GM06990 (cell line): ENCODE measurements around the gene SUGCT.
"Not testable (repeated sequence)": the region's sequence is repeated elsewhere in the genome, so short reads cannot be mapped to it uniquely, and the experiment has no call there.

Experiments used
- DNase-seq: peaks from one replicate; pipeline ENCODE4 v3.0.0-alpha.2; 2011; ENCODE audit not compliant: insufficient read length; ENCODE audit errors: extremely low read depth
- H3K27me3 ChIP-seq: replicated peaks from 2 replicates; pipeline ENCODE4 v1.6.0; 2011; ENCODE audit warnings: low read length; ENCODE audit not compliant: control insufficient read depth, insufficient read depth
- H3K36me3 ChIP-seq: 2 replicates; pipeline ENCODE4 v1.5.1; 2011; ENCODE audit warnings: low read length; ENCODE audit not compliant: control insufficient read depth, insufficient read depth
- H3K4me3 ChIP-seq: replicated peaks from 2 replicates; pipeline ENCODE4 v1.5.1; 2011; ENCODE audit warnings: low read depth, mild to moderate bottlenecking, control low read depth, low read length
- TF ChIP-seq, protein P1 (sequence below): IDR thresholded peaks from 2 replicates; pipeline ENCODE4 v1.5.1; 2011; ENCODE audit warnings: low read length, control low read depth, mild to moderate bottlenecking, inconsistent platforms; ENCODE audit not compliant: insufficient read depth, poor library complexity, severe bottlenecking

The SUGCT gene

DNA sequence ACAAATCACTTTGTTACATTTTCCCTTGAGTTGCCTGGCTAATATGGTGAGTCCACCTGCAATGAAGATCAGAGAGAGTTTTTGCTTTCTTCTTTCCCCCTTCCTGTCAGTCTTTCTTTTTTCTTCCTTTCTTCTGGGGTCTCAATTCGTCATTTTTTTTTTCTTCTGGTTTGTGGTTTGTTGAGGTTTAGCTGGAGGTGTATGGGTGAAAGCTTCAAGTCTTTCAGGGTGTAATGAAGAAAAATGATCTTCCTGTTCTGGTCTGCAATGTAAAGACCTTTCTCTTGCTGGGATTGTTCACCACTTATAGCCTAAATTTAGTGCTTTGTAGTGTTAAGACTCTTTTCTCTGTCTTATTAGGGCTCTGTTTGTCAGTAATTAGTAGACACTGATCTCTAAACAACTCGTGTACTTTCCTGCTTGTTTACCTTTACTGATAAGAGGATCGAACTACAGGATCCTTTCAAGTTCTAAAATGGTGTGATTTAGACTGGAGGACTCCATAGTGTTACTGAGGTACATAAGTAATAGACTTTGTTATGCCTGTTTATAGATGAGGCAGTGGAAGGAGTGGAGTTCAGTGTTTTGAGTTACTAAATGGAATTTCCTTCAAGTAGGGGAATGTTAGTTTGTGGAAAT is 129.1 kb downstream of the SUGCT start:
- no peak overlapping the region for H3K4me3 ChIP-seq
- TF ChIP-seq, protein P1, sequence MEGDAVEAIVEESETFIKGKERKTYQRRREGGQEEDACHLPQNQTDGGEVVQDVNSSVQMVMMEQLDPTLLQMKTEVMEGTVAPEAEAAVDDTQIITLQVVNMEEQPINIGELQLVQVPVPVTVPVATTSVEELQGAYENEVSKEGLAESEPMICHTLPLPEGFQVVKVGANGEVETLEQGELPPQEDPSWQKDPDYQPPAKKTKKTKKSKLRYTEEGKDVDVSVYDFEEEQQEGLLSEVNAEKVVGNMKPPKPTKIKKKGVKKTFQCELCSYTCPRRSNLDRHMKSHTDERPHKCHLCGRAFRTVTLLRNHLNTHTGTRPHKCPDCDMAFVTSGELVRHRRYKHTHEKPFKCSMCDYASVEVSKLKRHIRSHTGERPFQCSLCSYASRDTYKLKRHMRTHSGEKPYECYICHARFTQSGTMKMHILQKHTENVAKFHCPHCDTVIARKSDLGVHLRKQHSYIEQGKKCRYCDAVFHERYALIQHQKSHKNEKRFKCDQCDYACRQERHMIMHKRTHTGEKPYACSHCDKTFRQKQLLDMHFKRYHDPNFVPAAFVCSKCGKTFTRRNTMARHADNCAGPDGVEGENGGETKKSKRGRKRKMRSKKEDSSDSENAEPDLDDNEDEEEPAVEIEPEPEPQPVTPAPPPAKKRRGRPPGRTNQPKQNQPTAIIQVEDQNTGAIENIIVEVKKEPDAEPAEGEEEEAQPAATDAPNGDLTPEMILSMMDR, result no peak
- DNase-seq, result no peak
- no peaks in the 10 kb centered on the region for H3K36me3 ChIP-seq
- H3K27me3 ChIP-seq, result no peaks in the 10 kb centered on the region

DNA sequence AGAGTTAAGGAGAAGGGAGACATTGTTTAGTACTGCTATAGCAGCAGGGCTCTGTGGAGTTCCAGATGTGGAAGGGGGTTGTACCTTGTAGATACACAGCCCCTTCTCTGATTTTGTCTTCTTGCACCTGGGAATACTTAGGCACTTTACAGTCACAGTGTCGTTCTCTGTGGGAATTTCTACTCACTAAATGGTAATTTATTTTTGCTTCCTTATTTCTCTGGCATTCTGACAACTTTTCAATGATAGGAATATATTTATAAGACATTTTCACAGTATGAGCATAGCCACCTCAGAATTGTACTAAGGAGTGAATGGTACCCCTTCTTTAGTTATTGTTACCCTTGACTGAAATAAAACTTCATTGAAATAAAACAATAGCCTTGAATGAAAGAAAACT is 132.8 kb downstream of the SUGCT start:
- TF ChIP-seq, protein P1, result no peak
- H3K27me3 ChIP-seq, result no peaks in the 10 kb centered on the region
- DNase-seq, result no peak
- H3K36me3 ChIP-seq, result no peaks in the 10 kb centered on the region
- H3K4me3 ChIP-seq, result no peak overlapping the region

GRCh38 chr7:40268810-40269209 is 134.0 kb downstream of the SUGCT start:
- H3K27me3 ChIP-seq, H3K4me3 ChIP-seq, DNase-seq, H3K36me3 ChIP-seq: not testable (repeated sequence)

DNA sequence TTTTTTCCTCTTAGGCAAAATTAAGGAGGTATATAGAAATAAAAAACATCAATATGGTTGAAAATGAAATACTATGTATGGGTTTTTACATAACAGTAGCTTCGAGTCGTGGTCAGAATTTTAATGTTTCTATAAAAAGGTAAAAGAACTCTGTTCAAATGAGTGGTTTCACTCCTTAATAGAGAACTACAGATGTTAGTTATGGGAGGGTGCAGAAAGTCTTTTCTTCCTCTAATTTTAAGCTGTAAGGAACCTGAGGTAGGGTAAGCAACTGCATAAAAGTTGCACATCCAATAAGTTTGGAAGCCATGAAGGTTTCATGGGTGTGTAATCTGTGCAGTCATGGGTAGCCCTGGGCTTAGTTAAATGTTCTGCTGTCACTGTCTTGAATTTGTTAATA is 141.3 kb downstream of the SUGCT start:
- DNase-seq, result no peak
- H3K4me3 ChIP-seq, result no peak overlapping the region
- TF ChIP-seq, protein P1, result no peak
- H3K27me3 ChIP-seq, result no peaks in the 10 kb centered on the region
- H3K36me3 ChIP-seq, result no peaks in the 10 kb centered on the region

DNA sequence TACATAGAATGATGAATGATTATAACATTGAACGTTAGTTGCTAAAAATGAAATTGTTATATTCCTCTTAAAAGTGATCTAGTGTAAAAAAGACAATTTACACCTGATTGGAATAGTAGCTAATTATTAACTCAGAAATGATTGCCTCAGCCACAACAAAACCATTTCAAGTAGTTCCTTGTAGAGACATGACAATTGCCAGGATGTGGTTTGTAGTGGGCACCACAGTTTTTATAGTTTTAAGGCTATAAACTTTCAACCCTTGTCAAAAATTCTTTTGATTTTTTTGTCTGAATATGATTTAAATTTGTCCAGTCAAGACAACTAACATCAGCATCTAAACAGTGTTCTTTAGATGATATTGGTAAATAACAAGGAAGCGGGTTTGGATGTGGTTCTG is 145.2 kb downstream of the SUGCT start:
- no peak for DNase-seq
- H3K27me3 ChIP-seq, result no peaks in the 10 kb centered on the region
- no peak overlapping the region for H3K4me3 ChIP-seq
- H3K36me3 ChIP-seq, result no peaks in the 10 kb centered on the region
- TF ChIP-seq, protein P1, result no peak

- Histone ChIP-seq H3K36me3 (no peaks in the 10 kb centered on the region), H3K4me3 (no peak overlapping the region), H3K27me3 (no peaks in the 10 kb centered on the region)
- no peak for DNase-seq
- TF ChIP-seq, protein P1, result no peak
Observed at GRCh38 chr7:40282858-40283257, 148.1 kb downstream of the SUGCT start.
